ENCODE measurements around the gene GRAMD1A.
A peak's percentile ranks its signal among the peaks of the same experiment; 100 is the strongest.
"Not testable (repeated sequence)": the region's sequence is repeated elsewhere in the genome, so short reads cannot be mapped to it uniquely, and the experiment has no call there.

The GRAMD1A gene

DNA sequence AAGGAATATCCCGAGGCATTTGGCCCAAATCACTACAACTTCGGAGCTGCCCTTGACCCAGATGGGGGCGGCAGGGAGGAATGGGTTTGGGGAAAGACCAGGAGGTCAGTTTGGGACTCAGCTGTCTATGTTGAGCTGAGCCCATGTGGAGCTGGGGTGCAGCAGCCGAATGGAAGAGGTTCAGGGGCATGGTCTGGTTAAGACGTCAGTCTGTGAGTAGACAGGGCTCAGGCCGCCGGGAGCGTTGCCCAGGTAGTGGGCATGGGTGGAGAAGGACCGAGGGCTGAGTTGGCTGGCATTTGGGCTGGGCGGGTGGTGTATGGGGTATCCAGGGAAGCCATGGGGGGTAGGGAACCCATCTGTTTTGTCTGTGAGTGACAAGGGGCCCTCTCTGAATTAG is 20.9 kb downstream of the GRAMD1A start:
- no peak for DNase-seq (ENCODE audit: low read depth in 2 of 2)

DNA sequence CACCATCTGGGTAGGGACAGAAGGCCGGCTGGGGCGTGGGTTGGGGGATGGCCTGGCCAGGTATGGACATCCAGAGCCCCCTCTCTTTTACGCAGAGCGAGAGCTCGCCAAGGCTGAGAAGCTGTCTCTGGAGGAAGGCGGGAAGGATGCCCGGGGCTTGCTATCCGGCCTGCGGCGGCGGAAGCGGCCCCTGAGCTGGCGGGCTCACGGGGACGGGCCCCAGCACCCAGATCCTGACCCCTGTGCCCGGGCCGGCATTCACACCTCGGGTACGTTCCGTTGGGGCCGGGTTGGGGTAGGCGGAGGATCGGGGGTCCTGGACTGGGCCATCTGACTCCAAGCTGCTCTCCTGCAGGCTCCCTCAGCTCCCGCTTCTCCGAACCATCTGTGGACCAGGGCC is 21.5 kb downstream of the GRAMD1A start:
- no peak for DNase-seq (ENCODE audit: low read depth in 2 of 2)

DNA sequence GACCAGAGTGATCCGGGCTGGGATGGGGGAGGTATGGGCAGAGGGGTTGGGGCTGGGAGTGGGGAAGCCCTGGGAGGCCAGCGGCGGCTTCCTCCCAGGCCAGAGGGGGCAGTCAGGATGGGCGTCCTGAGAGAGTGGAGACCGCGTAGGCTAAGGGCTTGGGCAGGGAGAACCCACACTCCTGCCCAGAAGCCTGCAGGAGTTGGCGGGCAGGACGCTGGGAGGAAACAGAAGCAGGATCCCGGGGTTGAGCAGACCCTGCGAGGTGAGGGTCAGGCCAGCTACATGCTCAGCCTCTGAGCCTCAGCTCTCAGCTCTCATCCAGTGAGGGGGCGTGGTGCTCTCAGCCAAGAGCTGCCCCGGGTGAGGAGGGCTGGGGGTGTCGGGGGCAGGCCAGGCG is 22.3 kb downstream of the GRAMD1A start:
- DNase-seq (ENCODE audit: low read depth in 2 of 2): no peak

DNA sequence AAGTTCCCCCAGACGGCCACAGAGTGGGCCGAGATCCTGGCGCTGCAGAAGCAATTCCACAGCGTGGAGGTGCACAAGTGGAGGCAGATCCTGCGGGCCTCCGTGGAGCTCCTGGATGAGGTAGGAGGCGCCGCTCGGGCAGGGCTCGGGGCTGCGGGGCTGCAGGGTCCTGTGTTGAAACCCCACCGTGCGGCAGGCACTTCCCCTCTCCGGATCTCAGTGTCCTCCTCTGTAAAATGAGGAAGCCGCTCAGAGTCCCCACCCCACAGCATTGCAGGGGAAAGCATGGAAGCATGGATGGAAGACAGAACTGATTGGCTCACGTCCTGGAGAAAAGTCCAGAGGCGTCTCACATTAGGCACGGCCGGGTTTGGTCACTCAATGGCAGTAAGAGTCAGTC is 23.3 kb downstream of the GRAMD1A start:
- no peak for DNase-seq (ENCODE audit: low read depth in 2 of 2)

DNA sequence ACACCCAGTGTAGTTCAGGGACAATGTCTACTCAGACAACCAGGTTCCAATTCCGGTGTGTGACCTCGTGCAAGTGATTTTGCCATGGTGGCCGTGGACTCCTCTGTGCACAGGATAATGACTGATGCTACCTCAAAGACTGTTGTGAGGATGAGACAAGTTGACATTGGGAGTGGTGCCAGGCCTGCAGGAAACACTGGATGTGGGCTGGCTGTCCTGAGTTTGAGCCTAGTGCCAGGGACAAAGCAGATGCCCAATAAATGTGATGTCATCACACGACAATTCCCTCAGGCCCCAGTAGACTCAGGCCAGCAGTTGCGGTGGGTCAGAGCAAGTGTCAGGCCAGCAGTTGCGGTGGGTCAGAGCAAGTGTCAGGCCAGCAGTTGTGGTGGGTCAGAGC is 24.0 kb downstream of the GRAMD1A start:
- no peak for DNase-seq (ENCODE audit: low read depth in 2 of 2)

DNA sequence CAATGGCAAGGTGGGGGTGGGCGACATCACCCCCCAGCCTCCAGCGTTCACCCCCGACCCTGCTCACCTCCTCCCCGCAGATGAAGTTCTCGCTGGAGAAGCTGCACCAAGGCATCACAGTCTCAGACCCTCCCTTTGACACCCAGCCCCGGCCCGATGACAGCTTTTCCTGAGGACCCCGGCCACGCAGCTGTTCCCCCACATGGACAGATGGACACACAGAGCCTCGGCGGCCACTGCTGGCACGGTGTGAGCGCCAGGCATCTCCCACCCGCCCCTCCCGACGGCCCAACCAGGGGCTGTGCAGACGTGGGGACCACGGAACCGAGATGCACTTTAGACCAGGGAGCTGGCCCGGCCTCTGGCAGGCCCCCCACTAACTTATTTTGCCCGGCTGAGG is 25.8 kb downstream of the GRAMD1A start:
- DNase-seq (ENCODE audit: low read depth in 2 of 2): no peak

DNA sequence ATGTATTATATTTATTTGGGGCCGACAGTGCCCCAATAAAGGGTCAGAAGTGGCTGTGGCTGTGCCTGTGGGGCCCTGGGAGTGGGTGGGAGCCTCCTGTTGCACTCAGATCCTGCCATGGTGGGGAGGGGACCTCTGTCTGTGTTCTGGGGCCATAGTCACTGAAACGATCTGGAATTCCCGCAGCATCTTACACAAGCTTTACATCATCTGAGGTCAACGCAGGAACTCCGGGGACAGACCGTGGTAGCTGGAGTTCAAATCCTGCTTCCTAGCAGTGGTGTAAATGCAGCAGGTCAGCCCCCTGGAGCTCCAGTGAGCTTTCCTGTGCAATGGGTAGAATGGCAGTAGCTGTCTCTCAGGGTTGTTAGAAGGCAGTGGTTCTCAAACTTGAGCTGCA is 26.3 kb downstream of the GRAMD1A start:
- no peak for DNase-seq (ENCODE audit: low read depth in 2 of 2)

DNA sequence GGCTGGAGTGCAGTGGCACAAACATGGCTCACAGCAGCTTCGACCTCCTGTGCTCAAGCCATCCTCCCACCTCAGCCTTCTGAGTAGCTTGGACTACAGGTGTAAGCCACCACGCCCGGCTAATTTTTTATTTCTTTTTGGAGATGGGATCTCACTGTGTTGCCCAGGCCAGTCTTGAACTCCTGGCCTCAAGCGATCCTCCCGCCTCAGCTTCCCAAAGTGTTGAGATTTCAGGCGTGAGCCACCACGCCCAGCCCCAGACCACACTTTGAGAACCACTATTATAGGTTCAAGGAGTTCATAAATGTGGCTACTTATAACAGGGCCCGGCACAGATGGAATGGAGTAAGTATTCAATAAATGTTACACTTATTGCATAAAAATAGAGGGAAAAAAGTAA is 26.9 kb downstream of the GRAMD1A start:
- DNase-seq (ENCODE audit: low read depth in 2 of 2): no peak

DNA sequence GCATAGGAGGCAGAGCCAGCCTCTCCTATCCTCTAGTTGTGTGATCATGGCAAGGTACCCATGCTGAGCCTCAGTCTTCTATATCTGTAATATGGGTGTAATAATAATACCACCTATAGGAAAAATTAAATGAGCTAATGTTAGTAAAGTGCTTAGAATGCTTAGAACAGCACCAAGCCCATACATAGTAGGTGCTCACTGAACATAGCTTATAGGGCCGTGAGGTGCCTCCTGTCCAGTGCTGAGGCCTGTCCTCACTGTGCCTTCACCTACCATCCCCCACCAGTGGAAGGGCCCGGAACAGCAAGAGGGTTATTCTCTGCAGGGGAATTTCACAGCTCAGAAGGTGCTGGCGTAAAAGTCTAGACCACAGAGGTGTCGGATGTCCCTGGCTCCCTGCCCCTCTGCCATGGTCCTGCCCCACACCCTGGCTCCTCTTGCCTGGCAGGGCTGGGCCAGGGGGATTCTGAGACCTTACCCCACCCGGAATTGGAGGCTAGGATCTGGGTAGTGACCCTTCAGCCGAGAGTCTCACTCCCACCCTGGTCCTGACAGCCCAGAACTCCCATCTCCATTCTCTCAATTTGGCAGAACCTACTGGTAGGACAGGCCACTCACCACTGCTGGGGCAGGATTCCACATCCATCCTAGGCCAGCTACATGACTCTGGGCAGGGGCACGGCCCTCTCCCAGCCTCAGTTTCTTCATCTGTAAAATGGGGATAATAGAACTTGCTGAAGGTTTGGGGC is 27.9 kb downstream of the GRAMD1A start:
- DNase-seq (ENCODE audit: low read depth in 2 of 2): no peak

DNA sequence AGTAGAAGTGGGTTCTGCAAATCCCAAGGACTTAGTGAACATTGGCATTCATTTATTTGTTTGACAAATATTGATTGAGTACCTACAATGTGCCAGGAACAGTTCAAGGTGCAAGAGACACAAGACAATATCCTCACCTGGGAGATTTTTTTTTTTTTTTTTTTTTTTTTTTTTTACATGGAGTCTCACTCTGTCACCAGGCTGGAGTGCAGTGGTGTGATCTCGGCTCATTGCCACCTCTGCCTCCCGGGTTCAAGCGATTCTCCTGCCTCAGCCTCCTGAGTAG is 28.4 kb downstream of the GRAMD1A start:
- not testable (repeated sequence) for DNase-seq (ENCODE audit: low read depth in 2 of 2)

DNA sequence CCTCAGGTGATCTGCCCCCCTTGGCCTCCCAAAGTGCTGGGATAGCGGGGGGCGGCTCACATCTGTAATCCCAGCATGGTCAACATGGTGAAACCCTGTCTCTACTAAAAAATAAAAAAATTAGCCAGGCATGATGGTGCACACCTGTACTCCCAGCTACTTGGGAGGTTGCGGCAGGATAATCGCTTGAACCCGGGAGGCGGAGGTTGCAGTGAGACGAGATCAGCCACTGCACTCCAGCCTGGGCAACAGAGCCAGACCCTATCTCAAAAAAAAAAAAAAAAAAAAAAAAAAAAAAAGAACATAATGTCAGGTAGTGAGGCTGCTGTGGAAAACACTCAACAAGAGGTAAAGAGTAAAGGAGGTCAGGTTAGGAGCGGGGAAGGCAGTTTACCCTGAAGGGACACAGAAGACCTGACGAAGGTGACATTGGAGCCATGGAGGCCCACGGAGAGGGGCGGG is 29.2 kb downstream of the GRAMD1A start:
- DNase-seq (ENCODE audit: low read depth in 2 of 2): not testable (repeated sequence)

DNA sequence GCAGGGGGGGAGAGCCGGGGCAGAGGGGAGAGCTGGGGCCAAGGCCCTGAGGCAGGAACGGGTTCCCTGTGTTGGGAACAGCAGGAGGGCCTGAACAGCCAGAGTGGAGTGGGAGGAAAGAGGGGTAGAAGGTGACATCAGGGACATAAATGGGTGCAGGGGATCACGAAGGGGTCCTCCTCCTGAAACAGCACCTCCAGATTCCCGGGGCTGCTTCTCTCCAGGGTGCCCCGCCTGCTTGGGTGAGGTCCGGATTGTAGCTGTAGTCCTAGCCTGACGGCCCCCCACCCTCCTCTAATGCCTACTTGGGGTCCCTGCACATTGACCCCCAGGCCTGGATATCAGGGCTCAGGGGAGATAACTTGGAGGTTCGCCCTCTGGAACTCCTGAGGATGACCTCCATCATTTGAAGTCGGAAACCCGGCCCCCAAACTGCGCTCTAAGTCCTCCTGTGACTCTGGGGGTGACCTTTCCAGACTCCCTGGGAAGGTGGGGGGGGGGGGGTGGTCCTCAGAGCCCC is 29.7 kb downstream of the GRAMD1A start:
- DNase-seq (ENCODE audit: low read depth in 2 of 2): no peak

DNA sequence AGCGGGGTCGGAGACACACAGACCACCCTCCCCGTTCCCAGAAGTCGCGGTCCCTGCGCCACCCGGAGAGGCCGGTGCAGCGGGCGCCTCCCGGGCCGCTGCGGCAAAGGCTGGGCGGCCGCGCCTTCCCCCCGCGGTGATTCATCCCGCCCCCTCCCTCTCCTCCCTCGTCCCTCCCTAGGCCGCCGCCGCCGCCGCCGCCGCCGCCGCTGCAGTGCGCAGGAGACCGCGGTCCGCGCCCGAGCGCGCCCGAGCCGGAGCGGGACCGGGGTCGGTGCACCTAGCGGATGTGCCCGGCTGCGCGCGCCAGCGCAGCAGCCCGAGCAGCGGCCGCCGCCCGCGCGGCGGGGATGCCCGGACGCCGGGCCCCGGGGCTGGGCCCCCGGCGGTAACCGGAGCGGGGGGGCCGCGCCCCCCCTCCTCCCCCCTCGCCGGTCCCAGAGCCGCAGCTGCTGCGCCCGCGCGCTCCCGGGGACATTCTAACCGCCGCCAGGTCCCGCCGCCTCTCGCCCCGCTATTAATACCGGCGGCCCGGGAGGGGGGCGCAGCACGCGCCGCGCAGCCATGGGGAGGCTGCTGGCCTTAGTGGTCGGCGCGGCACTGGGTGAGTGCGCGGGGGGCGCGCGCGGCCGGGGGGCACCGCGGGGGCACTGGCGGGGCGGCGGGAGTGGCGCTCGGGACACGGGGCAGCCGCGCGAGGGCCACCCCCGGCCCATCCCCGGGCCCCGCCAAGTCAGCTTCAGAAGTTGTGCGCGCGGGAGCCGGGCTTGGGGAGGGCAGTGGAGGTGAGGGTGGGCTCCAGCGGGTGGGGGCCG is 30.3 kb downstream of the GRAMD1A start, which contains the start of gene SCN1B:
TSS of gene SCN1B (plus strand) at position 214 of the 815 bp plus-strand sequence. CDS start at position 565, 351 bp downstream.
- peak; percentile 31 to 41 for DNase-seq (ENCODE audit: low read depth in 2 of 2)

DNA sequence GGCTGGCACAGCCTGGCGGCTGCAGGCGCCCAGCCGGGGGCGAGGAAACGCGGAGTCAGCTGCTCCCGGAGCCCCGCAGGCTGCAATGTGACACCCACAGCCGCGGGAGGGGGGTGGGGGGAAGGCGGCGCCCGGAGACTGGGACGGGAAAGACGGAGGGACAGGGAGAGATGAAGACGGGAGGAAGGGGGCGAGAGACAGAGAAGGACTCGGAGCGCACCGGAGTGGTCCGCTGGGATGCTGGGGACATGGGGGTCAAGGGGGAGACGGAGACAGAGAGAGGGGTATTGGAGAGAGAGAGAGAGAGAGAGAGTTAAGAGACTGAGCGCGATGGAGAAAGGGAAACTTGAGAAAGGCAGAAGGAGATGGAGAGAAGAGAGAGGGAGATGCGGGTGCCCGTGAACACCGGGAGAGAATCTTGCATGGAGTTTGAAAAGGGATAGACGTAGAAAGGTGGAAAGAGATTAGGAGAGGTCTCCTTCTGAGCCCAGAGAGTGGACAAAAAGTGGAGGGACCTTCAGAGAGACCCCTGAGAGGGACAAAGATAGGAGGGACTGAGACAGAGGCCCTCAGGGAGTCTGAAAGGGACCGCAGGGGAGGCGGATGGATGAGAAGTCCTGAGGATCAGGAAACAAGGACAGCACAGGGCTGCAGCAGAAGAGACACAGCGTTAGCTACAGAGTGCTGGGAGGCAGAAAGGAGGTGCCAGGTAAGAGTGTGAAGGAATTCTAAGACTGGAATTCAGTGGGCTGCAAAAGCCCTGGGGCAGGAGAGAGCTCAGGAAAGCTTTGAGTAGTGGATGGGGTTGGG is 31.2 kb downstream of the GRAMD1A start:
- no peak for DNase-seq (ENCODE audit: low read depth in 2 of 2)

DNA sequence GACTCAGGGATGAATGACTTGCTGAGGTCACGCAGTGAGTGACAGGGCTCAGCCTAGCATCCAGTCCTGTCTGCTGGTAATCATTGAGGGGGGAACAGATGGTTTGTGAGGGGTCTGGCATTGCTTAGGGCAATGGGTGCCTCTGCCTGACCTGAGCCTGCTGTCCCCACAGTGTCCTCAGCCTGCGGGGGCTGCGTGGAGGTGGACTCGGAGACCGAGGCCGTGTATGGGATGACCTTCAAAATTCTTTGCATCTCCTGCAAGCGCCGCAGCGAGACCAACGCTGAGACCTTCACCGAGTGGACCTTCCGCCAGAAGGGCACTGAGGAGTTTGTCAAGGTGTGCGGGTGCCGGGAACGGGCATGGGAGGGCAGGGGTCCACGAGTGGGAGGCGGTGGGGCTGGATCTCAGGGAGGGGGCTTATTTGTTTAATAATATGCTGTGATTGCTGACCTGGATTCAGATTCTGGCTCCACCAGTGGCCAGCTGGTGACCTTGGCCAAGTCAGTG is 32.3 kb downstream of the GRAMD1A start:
- DNase-seq (ENCODE audit: low read depth in 2 of 2): no peak

DNA sequence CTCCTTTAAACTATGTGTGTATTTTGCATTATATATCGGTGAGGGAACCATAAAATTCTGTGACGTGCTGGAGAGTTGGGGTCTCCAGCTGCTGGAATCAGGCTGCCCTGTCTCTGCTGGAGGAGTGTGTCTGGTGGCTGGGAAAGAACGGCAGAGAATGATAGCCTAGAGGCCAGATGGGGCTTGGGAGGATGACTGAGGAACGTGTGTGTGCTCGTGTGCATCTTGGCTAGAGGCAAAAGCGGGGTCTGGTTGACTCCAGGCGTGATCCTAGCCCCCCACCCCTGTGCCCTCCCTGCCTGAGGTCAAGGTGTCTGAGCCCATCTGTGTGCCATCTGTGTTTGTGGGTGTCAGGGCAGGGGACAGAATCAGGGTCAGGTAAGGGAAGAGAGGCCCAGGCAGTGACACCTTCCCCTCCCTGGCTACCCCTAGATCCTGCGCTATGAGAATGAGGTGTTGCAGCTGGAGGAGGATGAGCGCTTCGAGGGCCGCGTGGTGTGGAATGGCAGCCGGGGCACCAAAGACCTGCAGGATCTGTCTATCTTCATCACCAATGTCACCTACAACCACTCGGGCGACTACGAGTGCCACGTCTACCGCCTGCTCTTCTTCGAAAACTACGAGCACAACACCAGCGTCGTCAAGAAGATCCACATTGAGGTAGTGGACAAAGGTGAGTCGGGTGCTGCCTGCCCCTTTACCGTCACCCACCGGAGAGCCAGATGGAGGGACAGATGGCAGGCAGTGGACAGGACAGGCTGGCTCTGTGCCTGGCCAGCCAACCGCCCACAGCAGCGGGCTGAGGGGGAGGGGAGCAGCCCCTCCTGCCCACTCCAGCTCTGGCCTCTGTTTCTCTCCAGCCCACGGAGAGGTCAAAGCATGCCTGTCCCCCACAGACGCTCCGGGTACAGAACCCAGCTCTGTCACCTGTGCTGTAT is 33.2 kb downstream of the GRAMD1A start:
- no peak for DNase-seq (ENCODE audit: low read depth in 2 of 2)

DNA sequence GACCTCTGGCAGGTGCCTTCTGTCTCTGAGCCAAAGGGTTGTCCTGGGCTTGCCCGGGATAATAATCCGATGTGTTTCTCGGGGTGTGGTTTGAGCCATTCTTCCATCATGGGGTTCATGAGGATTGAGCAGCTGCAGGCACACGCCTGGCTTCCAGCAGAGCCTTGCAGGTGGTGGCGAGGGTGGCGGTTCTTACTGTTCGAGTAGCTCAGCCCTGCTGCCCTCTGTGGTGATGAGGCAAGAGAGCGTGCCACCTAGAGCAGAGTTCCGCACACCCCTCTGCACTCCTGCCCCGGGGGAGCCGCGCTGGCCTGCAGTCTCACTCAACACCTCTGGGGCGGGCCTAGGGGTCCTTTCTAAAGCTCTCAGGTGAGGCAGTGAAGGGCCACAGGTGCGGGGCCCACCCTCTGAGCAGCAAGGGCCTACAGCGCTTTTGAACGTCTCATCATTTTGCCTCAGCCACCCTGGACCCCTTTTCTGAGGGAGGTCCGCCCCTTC is 33.9 kb downstream of the GRAMD1A start:
- no peak for DNase-seq (ENCODE audit: low read depth in 2 of 2)

DNA sequence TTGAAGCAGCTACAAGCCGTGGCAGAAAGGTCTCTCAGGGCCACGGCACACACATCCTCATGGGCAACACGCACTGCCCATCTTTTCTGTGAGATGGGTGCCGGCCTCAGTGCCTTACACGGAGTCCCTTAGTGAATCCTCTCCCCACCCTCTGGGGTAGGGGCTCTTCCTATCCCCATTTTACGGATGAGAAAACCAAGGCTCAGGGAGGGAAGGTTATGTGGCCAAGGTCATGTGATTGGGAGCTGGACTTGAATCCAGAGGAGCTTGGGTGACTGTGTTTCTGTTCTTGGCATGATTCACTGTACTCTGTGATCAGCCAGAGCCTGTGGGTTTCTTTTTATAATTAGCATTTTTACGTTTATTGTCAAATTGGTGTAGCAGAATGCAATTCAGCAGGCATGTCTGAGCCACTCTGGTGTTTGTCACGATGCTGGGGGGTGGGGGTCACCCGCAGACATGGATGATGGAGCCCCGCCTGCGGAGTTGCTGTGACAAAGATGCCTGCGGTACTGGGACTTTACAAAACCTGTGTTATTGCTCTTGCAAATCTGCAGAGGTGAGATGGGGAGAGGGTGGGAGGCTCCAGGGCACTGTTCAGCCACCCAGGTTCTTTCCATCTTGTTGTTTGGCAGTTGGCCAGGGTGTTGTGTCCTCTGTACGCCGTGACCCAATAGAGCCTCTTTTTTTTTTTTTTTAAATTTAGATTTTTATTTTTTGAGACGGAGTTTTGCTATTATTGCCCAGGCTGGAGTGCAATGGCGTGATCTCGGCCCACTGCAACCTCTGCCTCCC is 34.7 kb downstream of the GRAMD1A start:
- DNase-seq (ENCODE audit: low read depth in 2 of 2): no peak

DNA sequence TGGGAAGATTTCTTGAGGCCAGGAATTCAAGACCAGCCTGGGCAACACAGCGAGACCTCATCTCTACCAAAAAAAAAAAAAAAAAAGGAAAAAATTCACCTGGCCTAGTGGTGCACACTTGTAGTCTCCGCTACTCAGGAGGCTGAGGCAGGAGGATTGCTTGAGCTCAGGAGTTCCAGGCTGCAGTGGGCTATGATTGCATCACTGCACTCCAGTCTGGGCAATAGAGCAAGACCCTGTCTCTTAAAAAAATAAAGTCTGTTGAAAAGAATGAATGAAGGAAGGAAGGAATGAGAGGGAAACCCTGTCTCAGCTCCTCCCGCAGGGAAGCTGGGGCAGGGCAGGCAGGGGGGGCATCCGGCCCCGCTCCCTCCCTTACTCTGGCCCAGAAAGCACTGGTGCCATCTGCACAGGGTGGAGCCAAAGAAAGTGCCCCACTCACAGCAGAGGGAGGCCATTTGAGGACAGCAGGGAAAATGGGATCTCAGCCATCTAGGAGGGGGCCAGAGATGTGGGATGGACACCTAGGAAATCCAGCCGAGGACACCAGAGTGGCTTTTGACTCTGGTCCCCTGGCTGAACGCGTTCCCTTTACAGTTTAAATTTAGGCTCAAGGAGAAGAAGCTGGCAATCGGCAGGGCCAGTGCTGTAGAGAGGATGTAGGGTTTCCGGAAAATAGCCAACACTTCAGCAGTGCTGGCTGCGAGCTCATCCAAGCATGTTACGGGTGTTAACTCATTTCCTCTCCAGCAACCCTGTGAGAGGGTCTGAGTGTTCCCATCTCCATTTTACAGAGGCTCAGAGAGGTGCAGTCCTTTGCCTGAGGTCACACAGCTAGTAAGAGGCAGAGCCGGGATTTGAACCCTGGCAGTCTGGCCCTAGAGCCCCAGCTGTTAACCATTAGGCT is 37.8 kb downstream of the GRAMD1A start:
- DNase-seq (ENCODE audit: low read depth in 2 of 2): no peak
